GM18861 (cell line): ENCODE results near the gene SOX1.

ENCODE experiments used
- ATAC-seq: cut with Tn5 transposase; IDR thresholded peaks from one replicate; pipeline ENCODE4 v1.9.1; 2021; ENCODE audit not compliant: unreplicated experiment

SOX1 gene

DNA sequence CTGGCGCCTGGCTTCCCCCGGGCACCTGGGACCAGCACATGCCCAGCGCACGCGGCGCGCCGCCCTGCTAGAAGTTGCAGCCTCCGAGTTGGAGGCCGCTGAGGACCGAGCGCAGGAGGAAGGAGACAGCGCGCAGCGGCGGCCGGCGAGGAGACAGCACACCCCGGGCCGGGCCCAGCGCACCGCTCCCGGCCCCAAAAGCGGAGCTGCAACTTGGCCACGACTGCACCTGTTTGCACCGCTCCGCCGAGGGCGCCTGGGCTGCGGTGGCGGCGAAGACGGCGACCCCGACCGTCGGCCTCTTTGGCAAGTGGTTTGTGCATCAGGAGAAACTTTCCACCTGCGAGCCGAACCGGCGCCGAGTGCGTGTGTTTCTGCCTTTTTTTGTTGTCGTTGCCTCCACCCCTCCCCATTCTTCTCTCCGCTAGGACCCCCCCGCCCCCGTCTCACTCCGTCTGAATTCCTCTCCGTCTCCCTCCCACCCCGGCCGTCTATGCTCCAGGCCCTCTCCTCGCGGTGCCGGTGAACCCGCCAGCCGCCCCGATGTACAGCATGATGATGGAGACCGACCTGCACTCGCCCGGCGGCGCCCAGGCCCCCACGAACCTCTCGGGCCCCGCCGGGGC is at the start of gene SOX1:
SOX1 (plus strand) TSS at position 34 of the 626 bp plus-strand sequence; CDS start at position 544, 510 bp downstream.
- no peak for ATAC-seq

DNA sequence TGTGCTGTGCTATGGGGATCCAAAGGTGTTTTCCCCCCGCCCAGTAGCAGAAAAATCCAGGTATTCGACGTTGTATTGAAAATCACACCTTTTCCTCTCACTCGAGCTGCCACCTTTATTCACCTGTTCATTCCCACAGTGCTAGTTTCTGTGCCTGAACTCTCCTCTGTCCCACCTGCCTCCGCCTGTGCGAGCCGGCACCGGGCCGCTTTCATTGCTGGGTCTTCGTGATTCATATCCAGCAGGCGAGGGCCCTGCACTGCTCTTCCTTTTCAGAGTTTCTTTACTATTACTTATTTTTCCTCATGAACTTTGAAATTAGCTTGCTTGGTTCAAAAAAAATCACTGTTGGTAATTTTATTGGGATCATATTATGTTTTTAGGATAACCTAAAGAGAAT is 42.4 kb upstream of the SOX1 start:
- no peak for ATAC-seq

DNA sequence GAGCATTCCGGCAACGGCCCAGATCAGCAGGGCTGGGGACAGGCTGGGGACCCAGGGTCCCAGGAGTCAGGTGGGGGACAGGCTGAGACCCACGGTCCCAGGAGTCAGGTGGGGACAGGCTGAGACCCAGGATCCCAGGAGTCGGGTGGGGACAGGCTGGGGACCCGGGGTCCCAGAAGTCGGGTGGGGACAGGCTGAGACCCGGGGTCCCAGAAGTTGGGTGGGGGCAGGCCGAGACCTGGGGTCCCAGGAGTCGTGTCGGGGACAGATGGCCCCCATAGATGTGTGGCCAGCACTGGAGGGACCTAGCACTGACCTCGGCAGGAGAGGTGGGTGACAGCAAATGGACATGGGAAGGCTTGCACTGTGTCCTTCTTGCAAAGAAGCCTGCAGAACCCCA is 39.7 kb upstream of the SOX1 start:
- ATAC-seq: no peak

DNA sequence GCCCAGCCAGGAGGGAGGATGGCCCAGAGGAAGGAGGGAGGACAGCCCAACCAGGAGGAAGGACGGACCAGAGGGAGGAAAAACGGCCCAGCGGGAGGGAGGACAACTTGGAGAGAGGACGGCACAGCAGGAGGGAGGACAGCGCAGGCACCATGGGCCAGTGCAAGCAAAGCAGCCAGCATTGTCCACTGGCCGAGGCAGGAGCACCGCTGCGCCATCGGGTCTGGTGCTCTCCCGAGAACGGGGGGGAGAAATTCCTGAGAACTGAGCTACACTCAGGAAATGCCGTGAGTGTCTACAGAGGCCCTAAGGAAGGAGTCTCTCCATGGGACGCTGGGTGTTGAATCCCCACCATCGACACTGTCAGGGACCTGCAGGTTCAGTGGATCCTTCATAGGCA is 38.5 kb upstream of the SOX1 start:
- no peak for ATAC-seq

DNA sequence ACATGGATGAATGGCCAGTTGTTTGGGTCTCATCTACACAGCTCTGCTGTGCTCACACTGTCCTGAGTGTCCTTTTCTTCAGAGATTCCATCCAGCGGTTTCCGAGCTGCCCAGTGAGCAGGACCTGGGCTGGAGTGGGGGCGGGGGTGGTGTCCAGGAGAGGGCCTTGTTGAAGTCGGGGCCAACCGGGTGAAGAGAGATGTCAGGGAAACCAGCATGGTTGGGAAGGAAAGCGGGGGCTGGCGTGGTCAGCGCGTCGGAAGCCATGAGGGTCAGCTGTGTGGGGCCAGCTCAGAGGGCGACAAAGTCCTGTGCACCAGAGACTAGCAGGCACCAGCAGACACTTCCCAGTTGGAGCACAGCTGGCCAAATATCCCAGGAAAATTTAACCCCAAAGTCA is 37.8 kb upstream of the SOX1 start:
- ATAC-seq: no peak

DNA sequence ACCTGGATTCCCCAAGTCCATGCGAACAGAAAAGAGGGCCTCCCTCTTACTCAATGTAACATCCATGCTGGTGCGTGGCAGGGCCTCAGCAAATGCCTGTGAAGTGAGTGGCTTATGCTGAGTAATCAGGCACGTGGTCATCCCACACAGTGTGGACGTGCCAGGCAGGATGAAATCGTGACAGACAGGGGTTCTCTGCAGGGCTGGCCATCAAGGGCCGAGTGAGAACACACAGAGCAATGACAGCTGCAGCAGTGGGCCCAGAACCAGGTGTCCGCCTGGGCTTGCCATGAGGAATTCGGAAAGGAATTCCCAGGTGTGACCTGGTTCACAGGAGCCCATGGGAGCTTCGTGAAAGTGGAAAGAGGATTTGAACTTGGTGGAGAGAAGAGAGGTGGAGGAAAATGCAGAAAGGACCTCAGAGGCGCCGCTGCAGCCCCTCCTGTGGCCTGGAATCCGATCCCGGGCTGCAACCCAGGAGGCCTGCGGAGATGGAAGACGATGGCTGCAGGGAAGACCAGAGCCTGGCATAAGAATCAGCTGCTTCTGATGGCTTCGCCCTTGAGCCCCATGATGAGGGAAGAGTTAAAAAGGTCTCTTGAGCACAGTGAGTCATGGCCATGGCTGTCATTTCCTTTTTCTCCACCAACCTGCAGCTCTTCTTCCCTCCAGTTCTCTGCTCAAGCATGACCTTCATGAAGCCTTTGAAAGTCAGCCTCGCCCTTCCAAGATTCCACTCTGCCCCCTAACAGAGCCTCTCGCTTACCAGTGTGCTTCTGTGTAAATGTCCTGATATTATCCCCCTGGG is 34.6 kb upstream of the SOX1 start:
- no peak for ATAC-seq

DNA sequence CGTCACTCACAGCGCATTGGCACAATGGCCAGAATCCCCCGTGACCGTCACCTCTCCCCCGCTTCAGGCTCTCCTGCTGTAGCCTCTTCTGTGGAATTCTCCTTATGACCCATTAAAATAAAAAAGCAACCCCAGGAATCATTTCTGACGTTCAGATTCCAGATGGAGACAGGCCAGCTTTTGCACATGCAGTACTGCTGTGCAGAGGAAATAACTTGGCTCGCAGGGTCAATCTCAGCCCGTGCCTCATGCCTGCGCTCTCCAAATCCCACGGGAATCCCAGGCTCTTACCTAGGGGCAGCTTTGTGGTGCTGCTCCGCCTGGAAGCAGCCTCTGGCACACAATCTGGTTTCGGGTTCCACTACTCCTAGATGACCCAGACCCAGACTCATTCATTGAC is 32.7 kb upstream of the SOX1 start:
- no peak for ATAC-seq

DNA sequence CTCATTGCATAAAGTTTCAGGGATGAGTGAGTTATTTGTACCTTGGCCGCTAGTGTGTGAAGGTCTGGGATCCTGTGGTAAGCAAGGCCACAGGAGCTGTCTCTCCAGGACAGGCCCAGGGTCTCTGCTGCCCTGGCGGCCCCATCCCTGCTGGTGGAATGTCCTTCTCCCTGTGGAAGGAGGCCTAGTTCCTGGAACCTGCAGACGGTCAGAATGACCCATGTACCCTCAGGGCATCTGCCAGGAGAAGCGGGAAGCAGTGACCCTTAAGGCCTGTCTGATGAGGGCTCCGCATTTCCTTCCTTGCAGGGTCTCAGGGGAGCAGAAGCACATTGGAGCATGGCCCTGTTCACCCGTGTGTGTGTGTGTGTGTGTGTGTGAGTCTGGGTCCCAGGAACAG is 32.1 kb upstream of the SOX1 start:
- no peak for ATAC-seq

DNA sequence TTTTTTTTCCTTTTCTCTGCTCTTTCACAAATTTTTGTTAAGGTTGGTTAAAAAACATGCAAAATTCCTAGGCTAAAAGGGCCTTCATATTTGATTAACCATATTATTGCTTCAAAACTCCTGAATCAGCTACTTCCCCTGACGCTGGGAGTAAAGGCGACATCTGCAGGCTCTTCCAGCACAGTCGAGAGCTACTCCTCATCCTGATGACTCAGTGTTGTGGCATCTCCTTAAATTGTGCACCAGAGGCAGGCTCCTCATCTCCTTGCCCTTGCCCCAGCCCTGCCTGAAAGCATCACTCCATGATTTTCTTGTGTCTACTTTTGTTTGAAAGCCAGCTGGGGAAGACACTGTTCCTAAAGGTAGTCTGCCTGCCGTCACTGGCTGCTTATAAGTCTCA is 24.5 kb upstream of the SOX1 start:
- ATAC-seq: no peak

DNA sequence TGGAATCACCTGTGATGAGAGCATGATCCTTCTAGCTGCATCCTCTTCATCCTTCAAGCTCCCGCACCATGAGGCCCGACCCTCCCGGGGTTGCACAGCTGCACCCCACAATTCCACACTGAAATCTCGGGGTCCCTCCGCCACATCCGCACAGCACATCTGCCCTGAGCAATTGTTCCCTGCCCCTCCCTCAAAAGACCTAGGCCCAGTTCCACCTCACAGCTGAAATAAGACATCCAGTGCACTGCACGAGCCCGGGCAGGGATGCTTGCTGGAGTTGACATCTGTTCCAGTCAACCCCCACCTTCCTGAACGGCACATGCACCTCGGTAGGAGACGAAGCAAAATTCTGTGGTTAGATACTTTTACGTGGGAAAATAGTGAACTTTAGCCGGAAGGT is 14.7 kb upstream of the SOX1 start:
- no peak for ATAC-seq

DNA sequence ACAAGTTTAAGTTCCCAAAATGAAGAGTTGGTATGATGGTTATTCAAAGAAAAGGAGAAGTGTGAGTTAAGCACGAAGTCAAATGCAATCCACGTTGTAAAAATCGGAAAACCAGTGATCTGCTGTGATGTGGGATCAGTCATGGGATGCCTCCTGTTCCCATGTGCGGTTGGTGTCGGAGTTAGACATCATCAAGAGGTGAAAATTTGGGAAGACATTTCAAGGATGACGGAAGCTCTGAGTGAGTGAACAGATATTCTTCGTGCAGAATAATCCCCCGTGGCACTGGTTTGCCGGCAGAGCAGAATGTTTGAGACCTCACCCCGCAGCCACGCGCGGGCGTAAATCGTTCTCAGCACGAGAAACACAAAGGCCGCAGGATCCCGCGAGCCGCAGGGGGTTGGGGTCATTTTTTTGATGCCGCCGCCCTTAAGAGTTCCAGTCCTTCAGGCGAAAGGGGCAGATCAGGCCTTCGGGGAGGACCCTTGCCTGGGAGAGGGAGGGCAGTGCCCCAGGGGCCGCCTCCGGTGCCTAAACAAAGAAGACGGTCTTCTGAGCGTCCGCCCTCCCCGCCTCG is 13.7 kb upstream of the SOX1 start:
- ATAC-seq: no peak

DNA sequence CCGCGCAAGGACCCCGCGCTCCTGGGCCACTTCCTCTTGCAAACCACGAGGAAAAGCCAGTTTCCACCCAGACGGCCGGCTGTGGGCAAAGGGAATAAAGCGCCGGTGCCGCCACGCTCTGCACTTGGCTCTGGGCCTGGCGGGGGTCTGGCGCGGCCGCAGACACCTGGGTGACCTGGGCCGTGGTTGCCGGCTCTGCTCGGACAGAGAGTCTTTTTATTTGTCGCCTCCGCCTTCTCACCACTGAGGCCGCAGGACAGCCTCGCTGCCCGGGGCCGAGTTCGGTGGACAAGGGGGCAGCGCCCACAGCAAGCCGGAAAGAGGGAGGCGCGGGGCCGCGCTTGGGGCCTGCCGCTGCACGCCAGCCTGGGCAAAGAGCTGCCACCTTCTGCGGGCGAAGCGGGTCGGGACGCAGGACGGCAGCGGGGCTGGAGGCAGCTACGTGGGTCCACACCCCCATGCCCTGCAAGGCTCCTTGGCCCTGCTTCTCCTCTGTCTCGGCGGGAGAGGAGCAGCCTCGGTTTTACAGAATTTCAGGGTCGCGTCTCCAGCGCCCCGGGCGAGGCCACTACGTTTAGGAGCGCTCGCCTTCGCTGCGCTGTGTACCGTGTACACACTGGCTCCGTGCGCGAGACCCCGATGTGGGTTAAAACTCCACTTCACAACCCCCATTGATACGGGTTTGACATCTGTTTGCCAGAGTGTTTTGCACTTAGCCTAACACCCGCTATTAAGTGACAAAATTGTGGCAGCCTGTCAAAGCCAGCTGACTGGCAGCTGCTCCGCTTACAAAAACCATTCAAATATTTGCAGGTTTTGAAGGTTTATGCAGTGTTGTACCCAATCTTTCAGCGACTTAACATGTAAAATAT is 13.0 kb upstream of the SOX1 start:
- ATAC-seq: no peak

DNA sequence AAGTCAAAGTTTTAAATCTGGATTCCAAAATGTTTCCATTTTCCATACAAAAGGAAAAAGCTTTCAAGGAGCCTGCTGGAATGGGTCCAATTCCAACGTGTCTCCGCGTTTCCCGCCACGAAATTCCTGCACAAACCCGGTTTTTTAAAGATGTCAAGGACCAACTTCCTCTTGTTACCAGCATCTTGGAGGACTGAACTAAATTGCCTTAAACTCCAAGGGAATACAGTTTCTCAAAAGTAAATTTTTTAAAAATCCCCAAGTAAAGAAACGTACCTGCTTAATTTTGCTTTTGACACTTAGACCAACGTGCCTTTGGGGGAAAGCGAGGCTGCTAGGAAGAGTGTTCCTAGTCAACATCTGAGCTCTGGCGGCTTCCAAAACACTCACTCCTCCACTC is 12.3 kb upstream of the SOX1 start:
- no peak for ATAC-seq

DNA sequence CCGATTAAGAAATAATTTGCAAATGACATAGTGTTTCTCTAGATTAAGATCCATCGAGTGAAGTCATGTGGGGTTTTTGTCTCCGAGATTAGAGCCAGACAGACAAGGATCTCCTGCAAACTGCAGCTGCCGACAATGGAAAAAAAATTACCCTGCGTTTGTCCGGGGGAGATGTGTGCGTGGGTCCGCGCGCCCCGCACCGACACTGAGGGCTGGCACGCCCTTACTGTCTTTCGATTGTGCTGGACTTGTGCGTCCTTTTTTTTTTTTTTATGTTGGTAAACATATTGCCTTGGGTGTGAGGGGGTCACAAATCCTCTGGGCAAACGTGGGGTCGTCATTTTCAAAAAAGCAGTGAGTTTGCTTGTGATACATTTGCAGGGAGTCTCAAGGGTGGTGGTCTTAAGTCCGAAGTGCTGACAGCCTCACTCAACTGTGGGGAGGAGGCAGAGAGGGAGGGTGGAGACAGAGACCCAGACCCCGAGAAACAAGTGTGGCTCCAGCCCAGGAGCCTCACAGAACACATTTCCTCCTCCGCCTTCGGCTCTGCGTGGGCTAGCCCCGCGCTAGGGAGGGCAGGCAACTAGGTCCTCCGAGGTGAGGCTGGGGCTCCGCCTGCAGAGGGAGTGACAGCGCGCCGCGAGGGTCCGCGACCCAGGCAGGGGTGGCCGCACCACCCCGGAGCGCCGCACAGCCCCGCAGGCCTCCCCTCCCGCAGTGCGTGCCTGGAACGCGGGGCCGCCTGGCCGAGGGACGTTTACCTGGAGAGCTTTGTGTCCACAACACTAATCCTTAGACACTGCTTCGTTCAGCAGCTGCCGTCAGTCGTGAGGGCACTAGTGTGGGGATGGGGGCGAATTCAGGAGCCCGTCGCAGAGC is 11.7 kb upstream of the SOX1 start:
- no peak for ATAC-seq

DNA sequence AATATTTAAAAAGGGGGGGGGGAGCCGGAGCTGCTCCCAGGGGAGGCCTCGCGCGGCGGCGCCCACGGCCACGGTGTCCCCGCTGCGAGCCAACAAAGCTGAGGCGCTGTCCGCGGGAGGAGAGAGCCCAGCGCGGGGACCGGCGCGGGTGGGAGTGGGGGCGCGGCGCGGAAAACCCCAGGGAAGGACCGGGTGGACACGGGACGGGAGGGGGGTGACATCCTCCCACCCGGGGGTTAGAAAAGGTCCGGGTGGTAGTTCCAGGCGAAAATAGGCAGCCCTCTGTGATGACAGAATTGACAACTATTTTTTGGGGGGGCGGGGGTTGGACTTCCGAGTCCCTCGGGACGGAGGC is 11.1 kb upstream of the SOX1 start:
- no peak for ATAC-seq

DNA sequence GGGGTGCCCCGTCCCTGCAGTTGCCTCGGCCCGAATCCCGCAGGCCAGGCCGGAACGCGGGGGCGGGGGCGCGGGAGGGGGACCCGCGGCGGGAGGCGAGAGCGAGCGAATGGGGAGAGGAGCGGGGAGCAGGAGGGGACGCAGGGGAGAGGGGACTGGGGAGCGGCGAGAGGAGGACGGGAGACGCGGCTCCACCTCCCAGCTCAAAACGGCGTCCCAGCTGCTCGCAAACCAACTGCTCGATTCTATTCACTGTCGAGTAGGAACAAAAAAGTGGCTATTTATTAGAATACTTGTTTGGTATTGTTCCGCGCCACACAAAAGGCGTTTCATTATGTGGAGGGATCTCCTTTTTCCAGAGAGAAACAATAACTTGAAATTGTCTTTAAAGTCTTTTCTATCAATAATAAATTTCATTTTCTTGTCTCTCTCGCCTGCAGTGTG is 10.6 kb upstream of the SOX1 start:
- no peak for ATAC-seq

DNA sequence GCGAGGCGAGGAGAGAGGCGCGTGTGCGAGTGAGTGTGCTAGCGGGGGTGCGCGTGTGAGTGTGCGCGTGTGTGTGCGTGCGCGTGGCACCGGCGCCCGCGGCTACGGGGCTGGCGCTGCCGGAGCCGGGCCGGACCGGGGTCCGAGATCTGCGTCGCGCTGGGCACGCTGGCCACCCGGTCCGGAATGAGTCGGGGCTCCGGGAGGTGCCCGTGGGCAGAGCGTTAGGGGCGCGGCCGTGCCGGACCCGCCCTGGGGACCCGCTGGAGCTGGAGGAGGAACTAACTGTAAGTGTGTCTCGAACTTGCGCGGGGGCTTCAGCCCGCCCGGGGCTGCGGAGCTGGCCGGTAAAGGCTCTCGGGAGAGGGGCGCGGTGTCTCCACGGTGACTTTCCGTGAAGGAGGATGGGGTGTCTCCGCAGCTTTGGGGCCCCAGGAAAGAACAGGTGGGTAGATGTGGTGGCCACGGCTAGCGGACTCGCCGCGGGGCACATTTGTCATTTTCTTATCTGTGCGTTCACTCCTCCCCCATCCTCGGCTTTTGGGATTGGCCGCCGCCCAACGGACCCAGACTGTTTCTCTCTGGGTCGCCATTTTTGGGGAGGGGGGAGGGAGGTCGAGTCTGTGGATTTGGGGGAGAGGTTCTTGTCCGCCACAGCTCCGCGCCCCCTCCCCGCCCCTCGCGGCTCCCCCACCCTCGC is 10.1 kb upstream of the SOX1 start:
- ATAC-seq: no peak

DNA sequence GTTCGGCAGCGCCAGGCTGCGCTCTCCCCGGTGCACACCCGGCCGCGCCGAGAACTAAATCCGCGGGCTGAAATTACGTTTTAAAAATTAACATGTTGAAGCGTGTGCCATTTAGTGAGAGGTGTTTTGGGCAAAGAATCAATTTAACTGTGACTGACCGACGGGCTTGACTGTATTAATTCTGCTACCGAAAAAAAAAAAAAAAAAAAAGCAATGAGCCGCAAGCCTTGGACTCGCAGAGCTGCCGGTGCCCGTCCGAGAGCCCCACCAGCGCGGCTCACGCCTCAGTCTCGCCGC is 9.6 kb upstream of the SOX1 start:
- no peak for ATAC-seq

DNA sequence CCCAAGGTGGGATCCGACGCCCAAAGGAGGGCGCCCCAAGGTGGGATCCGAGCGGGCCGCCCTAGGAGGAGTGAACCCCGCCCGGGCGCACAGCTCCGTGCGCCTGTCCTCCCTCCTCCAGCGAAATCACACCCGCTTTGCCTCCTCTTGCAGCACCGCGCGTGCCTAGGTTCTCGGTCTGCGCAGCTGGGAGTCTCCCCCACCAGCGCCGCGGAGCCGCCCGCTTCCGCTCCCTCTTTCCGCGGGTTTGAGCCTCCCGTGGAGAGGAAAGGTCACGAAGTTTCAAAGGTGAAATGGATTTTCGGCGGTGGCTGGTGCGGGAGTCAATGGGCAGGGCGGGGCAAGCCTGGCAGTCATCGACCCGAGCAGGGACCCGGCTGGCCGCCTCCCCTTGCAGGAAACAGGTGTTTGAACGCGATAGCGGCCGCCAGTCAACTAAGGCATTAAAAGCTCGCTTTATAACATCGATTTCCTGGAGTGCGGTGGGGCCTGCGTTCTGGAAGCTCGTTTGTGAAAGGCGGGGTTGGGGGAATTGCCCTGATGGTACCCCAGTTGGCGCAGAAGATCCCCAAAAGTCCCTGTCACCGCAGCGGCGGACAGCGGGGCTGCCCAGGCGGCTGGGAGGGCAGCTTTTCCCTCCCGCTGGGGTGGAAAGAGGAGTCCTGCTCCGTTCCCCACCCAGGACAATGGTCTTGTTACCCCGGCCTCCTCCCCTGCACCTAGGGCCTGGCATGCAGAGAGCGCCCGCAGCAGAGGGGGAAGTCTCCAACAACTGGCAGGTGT is 9.0 kb upstream of the SOX1 start:
- ATAC-seq: no peak
